ENCODE data around the gene GUCD1.

The GUCD1 gene

DNA sequence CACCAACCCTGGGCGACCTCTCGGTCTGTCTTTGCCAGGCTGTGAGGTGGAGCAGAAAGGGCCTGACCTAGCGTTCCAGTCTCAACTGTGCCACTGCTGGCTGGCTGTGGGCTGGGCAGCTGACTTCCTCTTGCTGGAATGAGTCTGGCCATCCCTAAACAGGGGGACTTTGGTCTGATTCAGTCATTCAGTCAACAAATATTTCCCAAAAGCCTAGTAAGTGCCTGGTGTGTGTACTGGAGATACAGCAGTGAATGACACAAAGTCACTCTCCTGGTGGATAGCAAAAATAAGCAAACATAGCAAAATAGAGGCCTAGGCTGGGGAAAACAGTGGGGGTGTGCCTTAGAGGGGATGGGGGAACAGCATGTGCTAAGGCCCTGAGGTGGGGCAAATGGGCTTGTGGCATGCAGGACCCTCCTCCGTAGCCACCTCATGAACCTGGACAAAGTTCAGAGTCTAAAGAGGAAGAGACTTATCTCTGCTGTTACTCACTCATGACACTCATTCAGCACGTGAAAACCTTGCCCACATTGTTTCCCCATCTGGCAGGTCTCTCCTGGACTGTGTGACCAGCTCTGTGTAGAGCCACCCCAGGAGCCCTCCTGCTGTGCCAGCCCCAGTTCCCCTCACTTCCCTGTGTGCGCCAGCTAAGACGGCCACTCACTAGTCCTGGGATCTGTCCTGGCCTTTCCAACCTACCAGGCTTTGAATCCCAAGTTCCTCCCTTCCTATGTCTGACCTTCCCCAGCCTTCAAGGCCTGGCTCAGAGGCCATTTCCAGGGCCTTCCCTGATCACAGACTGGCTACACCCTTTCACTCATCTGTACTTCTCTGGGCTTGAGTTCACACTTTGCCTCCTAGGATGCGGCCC, 4.7 kb downstream of the GUCD1 start:
- H3K4me1 ChIP-seq, result no peaks in the 10 kb centered on the region
- H3K27me3 ChIP-seq (ENCODE audit: control insufficient read depth, insufficient read depth, low read length), result no peaks in the 10 kb centered on the region
- H3K79me2 ChIP-seq, result peaks cover 6% of the 10 kb centered on the region
- no peak overlapping the region for H3K27ac ChIP-seq
- H3K36me3 ChIP-seq (ENCODE audit: control insufficient read depth, insufficient read depth, low read length), result no peaks in the 10 kb centered on the region
- H3K9ac ChIP-seq, result no peak overlapping the region
- H2AFZ ChIP-seq, result no peak overlapping the region
- no peak overlapping the region for H3K4me3 ChIP-seq (ENCODE audit: low read depth, low read length)
- H3K4me2 ChIP-seq (ENCODE audit: low read length), result no peak overlapping the region
- no peaks in the 10 kb centered on the region for H3K9me3 ChIP-seq (ENCODE audit: control insufficient read depth, low read length)
- TF ChIP-seq CTCF (IDR thresholded peaks at IDR 0.05), result no peak

GRCh38 chr22:24548812-24549211, 6.1 kb downstream of the GUCD1 start:
- Histone ChIP-seq H3K4me3 (ENCODE audit: low read depth, low read length) (no peak overlapping the region), H3K27ac (no peak overlapping the region), H3K27me3 (ENCODE audit: control insufficient read depth, insufficient read depth, low read length) (no peaks in the 10 kb centered on the region), H3K4me1 (no peaks in the 10 kb centered on the region), H3K36me3 (ENCODE audit: control insufficient read depth, insufficient read depth, low read length) (no peaks in the 10 kb centered on the region), H3K9me3 (ENCODE audit: control insufficient read depth, low read length) (no peaks in the 10 kb centered on the region), H2AFZ (no peak overlapping the region), H3K9ac (no peak overlapping the region), H3K79me2 (peaks cover 3% of the 10 kb centered on the region), H3K4me2 (ENCODE audit: low read length) (no peak overlapping the region)
- TF ChIP-seq CTCF (IDR thresholded peaks at IDR 0.05), result no peak

- Histone ChIP-seq H3K9ac (no peak overlapping the region), H3K4me1 (no peaks in the 10 kb centered on the region), H3K27ac (no peak overlapping the region), H3K9me3 (ENCODE audit: control insufficient read depth, low read length) (no peaks in the 10 kb centered on the region), H3K36me3 (ENCODE audit: control insufficient read depth, insufficient read depth, low read length) (no peaks in the 10 kb centered on the region), H3K27me3 (ENCODE audit: control insufficient read depth, insufficient read depth, low read length) (no peaks in the 10 kb centered on the region), H3K79me2 (no peaks in the 10 kb centered on the region), H3K4me2 (ENCODE audit: low read length) (no peak overlapping the region), H3K4me3 (ENCODE audit: low read depth, low read length) (no peak overlapping the region), H2AFZ (no peak overlapping the region)
- no peak for TF ChIP-seq CTCF (IDR thresholded peaks at IDR 0.05)
Measured at GRCh38 chr22:24543679-24544243, 11.2 kb downstream of the GUCD1 start.

DNA sequence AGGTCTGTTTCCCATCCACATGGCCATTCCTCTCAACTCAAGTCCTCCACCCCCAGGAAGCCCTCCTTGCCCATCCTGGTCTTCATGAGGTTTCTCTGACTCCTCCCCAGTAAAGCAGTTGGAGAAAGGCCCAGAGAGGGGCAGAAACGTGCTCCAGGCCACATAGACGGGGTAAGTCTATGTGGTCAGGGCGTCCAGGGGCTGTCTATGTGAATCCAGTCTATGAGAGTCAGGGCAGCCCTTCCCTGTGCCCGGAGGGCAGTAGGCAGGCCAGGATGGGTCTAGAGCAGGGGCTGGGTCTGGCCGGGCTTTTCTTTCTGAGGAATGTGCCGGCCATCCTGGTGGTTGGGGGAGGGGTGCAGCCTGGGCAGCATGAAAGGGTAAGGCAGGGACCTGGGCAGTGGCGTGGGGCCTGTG, 11.7 kb downstream of the GUCD1 start:
- H3K9me3 ChIP-seq (ENCODE audit: control insufficient read depth, low read length), result no peaks in the 10 kb centered on the region
- H3K27ac ChIP-seq, result no peak overlapping the region
- H3K4me1 ChIP-seq, result no peaks in the 10 kb centered on the region
- no peaks in the 10 kb centered on the region for H3K79me2 ChIP-seq
- no peak overlapping the region for H3K9ac ChIP-seq
- no peaks in the 10 kb centered on the region for H3K36me3 ChIP-seq (ENCODE audit: control insufficient read depth, insufficient read depth, low read length)
- H3K4me3 ChIP-seq (ENCODE audit: low read depth, low read length), result no peak overlapping the region
- no peak overlapping the region for H3K4me2 ChIP-seq (ENCODE audit: low read length)
- H3K27me3 ChIP-seq (ENCODE audit: control insufficient read depth, insufficient read depth, low read length), result no peaks in the 10 kb centered on the region
- H2AFZ ChIP-seq, result no peak overlapping the region
- no peak for TF ChIP-seq CTCF (IDR thresholded peaks at IDR 0.05)

Measured in parathyroid adenoma (tissue), 2 donors.